DOHH2 (cell line): ENCODE results near the gene IST1.

Source experiments
- CTCF ChIP-seq: fragments of 200-600 bp; sonication (generic); IDR thresholded peaks from one replicate; pipeline ENCODE4 v1.5.1; 2014; ENCODE audit warnings: antibody characterized with exemption, mild to moderate bottlenecking, low read depth, low read length; ENCODE audit not compliant: poor library complexity, severe bottlenecking
- EZH2phosphoT487 ChIP-seq: fragments of 200-600 bp; sonication (generic); IDR thresholded peaks from 2 replicates; pipeline ENCODE4 v1.6.1; 2017; ENCODE audit warnings: borderline replicate concordance, mild to moderate bottlenecking, antibody characterized with exemption, low read length, moderate library complexity, mixed read lengths

GRCh38 chr16:71885261-71885650, 10.1 kb upstream of the IST1 start:
- no peak for TF ChIP-seq CTCF
- no peak for TF ChIP-seq EZH2phosphoT487
